Fibroblast of lung (primary cell): ENCODE results near the gene POU2F1. TPM values are rescaled to one million over a fixed set of nuclear protein-coding genes. Genes with fewer than 3 reads are reported as not detected.

ENCODE experiments used
- DNase-seq, 2 donors: peaks; one replicate each; pipeline versions ENCODE4 v3.0.0 to v3.0.0-alpha.2; 2010; ENCODE audit warnings: low read depth in 2 of 2
- H2AFZ ChIP-seq: 2 replicates; pipeline ENCODE4 v1.5.1; 2012; ENCODE audit warnings: low read length, control low read depth, inconsistent platforms
- H3K27ac ChIP-seq: 2 replicates; pipeline ENCODE4 v1.5.1; 2011; ENCODE audit warnings: low read length, control low read depth; ENCODE audit not compliant: insufficient read depth
- H3K27me3 ChIP-seq: 2 replicates; pipeline ENCODE4 v1.5.1; 2011; ENCODE audit warnings: mild to moderate bottlenecking, low read length; ENCODE audit not compliant: control insufficient read depth, insufficient read depth
- H3K36me3 ChIP-seq: 2 replicates; pipeline ENCODE4 v1.5.1; 2011; ENCODE audit warnings: low read length; ENCODE audit not compliant: control insufficient read depth, insufficient read depth
- H3K4me1 ChIP-seq: 2 replicates; pipeline ENCODE4 v1.5.1; 2011; ENCODE audit warnings: low read length; ENCODE audit not compliant: control insufficient read depth, insufficient read depth; ENCODE audit errors: extremely low read depth
- H3K4me2 ChIP-seq: 2 replicates; pipeline ENCODE4 v1.5.1; 2011; ENCODE audit warnings: low read length, control low read depth; ENCODE audit not compliant: insufficient read depth; ENCODE audit errors: extremely low read depth
- H3K4me3 ChIP-seq, 4 experiments: fragments of 200-600 bp in 1 of 4; sonication (generic) in 1 of 4; replicated peaks in 1 of 4; 2 replicates each; pipeline ENCODE4 v1.5.1; 2011 to 2016; ENCODE audit warnings: low read length in 4 of 4, low read depth in 3 of 4, mild to moderate bottlenecking in 3 of 4, control low read depth in 2 of 4, inconsistent platforms in 1 of 4, mixed read lengths in 1 of 4; ENCODE audit not compliant: insufficient read depth in 1 of 4; ENCODE audit errors: control extremely low read depth in 1 of 4
- H3K79me2 ChIP-seq: 2 replicates; pipeline ENCODE4 v1.5.1; 2012; ENCODE audit warnings: mild to moderate bottlenecking, low read length, inconsistent platforms; ENCODE audit not compliant: control insufficient read depth, insufficient read depth
- H3K9ac ChIP-seq: 2 replicates; pipeline ENCODE4 v1.5.1; 2011; ENCODE audit warnings: mild to moderate bottlenecking, low read length, control low read depth; ENCODE audit not compliant: insufficient read depth
- H3K9me3 ChIP-seq: 2 replicates; pipeline ENCODE4 v1.5.1; 2012; ENCODE audit warnings: low read depth, low read length; ENCODE audit not compliant: control insufficient read depth, insufficient read depth
- H4K20me1 ChIP-seq: 2 replicates; pipeline ENCODE4 v1.5.1; 2011; ENCODE audit warnings: low read length; ENCODE audit not compliant: control insufficient read depth, insufficient read depth; ENCODE audit errors: extremely low read depth
- CTCF ChIP-seq, 2 donors: IDR thresholded peaks in 1 of 2; conservative IDR thresholded peaks in 1 of 2; 1 replicate in 1 of 2; 2 replicates in 1 of 2; pipeline ENCODE4 v1.5.1; 2011 to 2012; ENCODE audit warnings: low read length in 2 of 2, control low read depth in 1 of 2, inconsistent platforms in 1 of 2, low read depth in 1 of 2, mild to moderate bottlenecking in 1 of 2
- EZH2 ChIP-seq: IDR thresholded peaks from 2 replicates; pipeline ENCODE4 v1.5.1; 2012; ENCODE audit warnings: low read length, control low read depth, mild to moderate bottlenecking; ENCODE audit errors: missing control alignments
- polyA plus RNA-seq, 2 donors: library from polyadenylated mRNA; depleted of rRNA in 1 of 2; stranded (reverse) in 1 of 2; unstranded in 1 of 2; fragments of >200 nt; gene quantifications; 2 replicates each; pipeline ENCODE4 v1.2.1, GENCODE V29; 2011 to 2012; ENCODE audit warnings: missing spikeins in 1 of 2
- total RNA-seq: library from RNA; depleted of rRNA; stranded (reverse); fragments of >200 nt; gene quantifications from 2 replicates; pipeline ENCODE4 v1.2.1, GENCODE V29; 2014

The POU2F1 gene
- total and polyA plus RNA-seq, 2 donors (not counting 1 experiment from before 2014, with no cell fraction given) = 3.5 to 4.3 TPM

GRCh38 chr1:167453123-167453522 lies 232.4 kb downstream of the POU2F1 start:
- Histone ChIP-seq H3K4me3 (no peak overlapping the region), H3K36me3 (no peaks in the 10 kb centered on the region), H3K27me3 (peaks cover 15% of the 10 kb centered on the region), H3K9ac (no peak overlapping the region), H4K20me1 (no peaks in the 10 kb centered on the region), H3K79me2 (no peaks in the 10 kb centered on the region), H3K4me2 (no peak overlapping the region), H3K4me1 (no peaks in the 10 kb centered on the region), H3K27ac (no peak overlapping the region), H3K9me3 (no peaks in the 10 kb centered on the region), H2AFZ (no peak overlapping the region)
- TF ChIP-seq EZH2 (no peak), CTCF (conservative IDR thresholded peaks at IDR 0.05 in 1 of 2, IDR thresholded peaks at IDR 0.05 in 1 of 2; ENCODE audit: low read depth in 1 of 2, low read length in 2 of 2) (no peak)
- DNase-seq = no peak

- Histone ChIP-seq H3K79me2 (no peaks in the 10 kb centered on the region), H2AFZ (peak overlapping the region; percentile 95), H3K9ac (peak overlapping the region; percentile 38), H3K4me1 (no peaks in the 10 kb centered on the region), H3K9me3 (no peaks in the 10 kb centered on the region), H3K4me3 (peak overlapping the region; percentile 52 to 79 (median 70)), H3K27me3 (peaks cover 15% of the 10 kb centered on the region), H4K20me1 (no peaks in the 10 kb centered on the region), H3K4me2 (peak overlapping the region; percentile 95), H3K36me3 (no peaks in the 10 kb centered on the region), H3K27ac (no peak overlapping the region)
- DNase-seq = no peak
- TF ChIP-seq EZH2 (no peak), CTCF (conservative IDR thresholded peaks at IDR 0.05 in 1 of 2, IDR thresholded peaks at IDR 0.05 in 1 of 2; ENCODE audit: low read depth in 1 of 2, low read length in 2 of 2) (no peak)
Measured at GRCh38 chr1:167454304-167454893, 233.7 kb downstream of the POU2F1 start.

GRCh38 chr1:167454894-167455785 lies 234.5 kb downstream of the POU2F1 start:
- H3K9me3 ChIP-seq = no peaks in the 10 kb centered on the region
- no peaks in the 10 kb centered on the region for H3K36me3 ChIP-seq
- H3K4me2 ChIP-seq = peak overlapping the region; percentile 95
- peak overlapping the region; percentile 50 for H3K9ac ChIP-seq
- no peaks in the 10 kb centered on the region for H3K4me1 ChIP-seq
- TF ChIP-seq EZH2 (no peak), CTCF (conservative IDR thresholded peaks at IDR 0.05 in 1 of 2, IDR thresholded peaks at IDR 0.05 in 1 of 2; ENCODE audit: low read depth in 1 of 2, low read length in 2 of 2) (no peak)
- no peak overlapping the region for H3K27ac ChIP-seq
- H3K4me3 ChIP-seq = peak overlapping the region; percentile 62 to 79 (median 70)
- peak overlapping the region; percentile 95 for H2AFZ ChIP-seq
- no peaks in the 10 kb centered on the region for H3K79me2 ChIP-seq
- H4K20me1 ChIP-seq = no peaks in the 10 kb centered on the region
- peak; percentile 9 to 23 for DNase-seq
- H3K27me3 ChIP-seq = peaks cover 15% of the 10 kb centered on the region
